ENCODE measurements around the gene DTYMK. TPM values are rescaled to one million over a fixed set of nuclear protein-coding genes. Genes with fewer than 3 reads are reported as not detected.

DTYMK gene
- total RNA-seq, 1 donor from 2014 or later = 20.1 TPM

- DNase-seq (ENCODE audit: low read depth) = no peak
Measured at GRCh38 chr2:241649927-241650326, 36.7 kb downstream of the DTYMK start.

- DNase-seq (ENCODE audit: low read depth) = peak; percentile 74
Measured at GRCh38 chr2:241649404-241649803, 37.2 kb downstream of the DTYMK start.

- no peak for DNase-seq (ENCODE audit: low read depth)
Measured at GRCh38 chr2:241648453-241648852, 38.2 kb downstream of the DTYMK start.

GRCh38 chr2:241645915-241646645 is 40.5 kb downstream of the DTYMK start:
- no peak for DNase-seq (ENCODE audit: low read depth)

GRCh38 chr2:241645056-241645914 is 41.3 kb downstream of the DTYMK start:
- DNase-seq (ENCODE audit: low read depth) = no peak

- DNase-seq (ENCODE audit: low read depth) = peak; percentile 93
Measured at GRCh38 chr2:241641631-241642030, 45.0 kb downstream of the DTYMK start.

GRCh38 chr2:241640165-241640795 is 46.3 kb downstream of the DTYMK start:
- no peak for DNase-seq (ENCODE audit: low read depth)

- no peak for DNase-seq (ENCODE audit: low read depth)
Measured at GRCh38 chr2:241639385-241639784, 47.2 kb downstream of the DTYMK start.

- no peak for DNase-seq (ENCODE audit: low read depth)
Measured at GRCh38 chr2:241638940-241639339, 47.7 kb downstream of the DTYMK start.

- DNase-seq (ENCODE audit: low read depth) = peak; percentile 11
Measured at GRCh38 chr2:241637795-241638660, 48.6 kb downstream of the DTYMK start.

- DNase-seq (ENCODE audit: low read depth) = peak; percentile 88
Measured at GRCh38 chr2:241637018-241637794, 49.4 kb downstream of the DTYMK start, which contains the start of the genes ATG4B and THAP4. ATG4B (plus strand) TSS chr2:241637693; CDS start chr2:241637715, 22 bp downstream. THAP4 (minus strand) TSS chr2:241637158; CDS start chr2:241637017, 141 bp downstream.

GRCh38 chr2:241636182-241637017 is 50.2 kb downstream of the DTYMK start:
- peak; percentile 46 for DNase-seq (ENCODE audit: low read depth)

GRCh38 chr2:241635756-241636155 is 50.9 kb downstream of the DTYMK start:
- no peak for DNase-seq (ENCODE audit: low read depth)

- DNase-seq (ENCODE audit: low read depth) = no peak
Measured at GRCh38 chr2:241633561-241633960, 53.1 kb downstream of the DTYMK start.

- no peak for DNase-seq (ENCODE audit: low read depth)
Measured at GRCh38 chr2:241632478-241633325, 53.9 kb downstream of the DTYMK start.

- peak; percentile 33 for DNase-seq (ENCODE audit: low read depth)
Measured at GRCh38 chr2:241629762-241630435, 56.7 kb downstream of the DTYMK start.

- peak; percentile 31 for DNase-seq (ENCODE audit: low read depth)
Measured at GRCh38 chr2:241627675-241628074, 58.9 kb downstream of the DTYMK start.

Measured in myocyte (in vitro differentiated cells).